HG03095 (cell line): ENCODE data around the gene ARF4.
"Not testable (repeated sequence)": the region's sequence is repeated elsewhere in the genome, so short reads cannot be mapped to it uniquely, and the experiment has no call there.

Experiments used
- ATAC-seq: cut with Tn5 transposase; IDR thresholded peaks from one replicate; pipeline ENCODE4 v1.9.1; 2021; ENCODE audit warnings: moderate library complexity; ENCODE audit not compliant: unreplicated experiment

ARF4 gene

GRCh38 chr3:57597127-57597923 lies at the start of gene ARF4:
TSS of gene ARF4 (minus strand) at chr3:57597344. CDS start at chr3:57597140, 204 bp downstream.
- ATAC-seq: peak; percentile 93

- no peak for ATAC-seq
These were observed 49.6 kb upstream of the ARF4 start for GRCh38 chr3:57646723-57647122.

GRCh38 chr3:57644740-57645139 lies 47.6 kb upstream of the ARF4 start:
- ATAC-seq: no peak

DNA sequence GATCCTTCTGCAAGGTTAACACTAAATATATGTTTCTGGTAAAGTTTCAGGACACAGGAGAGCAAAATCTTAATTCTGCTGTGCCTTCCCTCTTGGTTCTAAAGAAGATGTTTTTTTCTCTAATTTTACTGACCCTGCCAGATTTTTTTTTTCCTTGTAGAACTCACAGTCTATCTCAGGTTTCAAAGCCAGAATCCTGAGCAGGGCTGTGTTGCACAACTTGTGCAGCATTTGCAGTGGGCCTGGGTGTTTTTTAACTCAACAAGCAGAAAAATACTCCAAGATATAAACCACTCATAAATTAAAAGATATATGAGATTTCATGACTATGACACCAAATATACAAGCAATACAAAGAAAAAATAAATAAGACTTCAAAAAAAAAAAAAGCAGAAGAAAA lies 40.2 kb upstream of the ARF4 start:
- ATAC-seq: no peak

GRCh38 chr3:57634259-57634658 lies 37.1 kb upstream of the ARF4 start:
- ATAC-seq: not testable (repeated sequence)

DNA sequence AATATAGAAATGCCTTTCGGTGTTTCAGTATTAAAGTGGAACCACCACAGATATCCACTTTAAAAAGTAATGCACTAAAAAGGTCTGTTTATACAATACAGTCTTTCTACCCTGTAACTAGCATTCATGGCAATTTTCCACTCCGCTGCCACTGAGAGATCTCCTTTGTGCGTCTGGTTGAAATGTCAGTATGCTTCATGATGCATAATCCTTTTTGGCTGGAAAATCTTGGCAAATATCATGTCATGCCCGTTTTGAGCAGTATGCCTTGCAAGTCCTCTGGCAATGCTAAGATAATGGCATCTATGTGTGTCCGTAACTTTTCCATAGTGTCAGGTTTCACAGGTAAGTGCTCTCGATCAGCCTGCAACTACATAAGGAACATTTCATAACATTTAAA lies 30.8 kb upstream of the ARF4 start:
- no peak for ATAC-seq

- no peak for ATAC-seq
These were observed 27.7 kb upstream of the ARF4 start for GRCh38 chr3:57624801-57625200.

GRCh38 chr3:57622362-57622761 lies 25.2 kb upstream of the ARF4 start:
- ATAC-seq: no peak

GRCh38 chr3:57617739-57618138 lies 20.6 kb upstream of the ARF4 start:
- no peak for ATAC-seq

GRCh38 chr3:57616233-57616632 lies 19.1 kb upstream of the ARF4 start:
- no peak for ATAC-seq

DNA sequence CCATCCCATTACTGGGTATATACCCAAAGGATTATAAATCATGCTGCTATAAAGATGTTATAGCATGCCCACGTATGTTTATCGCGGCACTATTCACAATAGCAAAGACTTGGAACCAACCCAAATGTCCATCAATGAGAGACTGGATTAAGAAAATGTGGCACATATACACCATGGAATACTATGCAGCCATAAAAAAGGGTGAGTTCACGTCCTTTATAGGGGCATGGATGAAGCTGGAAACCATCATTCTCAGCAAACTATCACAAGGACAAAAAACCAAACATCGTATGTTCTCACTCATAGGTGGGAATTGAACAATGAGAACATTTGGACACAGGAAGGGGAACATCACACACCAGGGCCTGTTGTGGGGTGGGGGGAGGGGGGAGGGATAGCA lies 14.7 kb upstream of the ARF4 start:
- ATAC-seq: not testable (repeated sequence)

GRCh38 chr3:57605683-57606082 lies 8.5 kb upstream of the ARF4 start:
- no peak for ATAC-seq

GRCh38 chr3:57604971-57605370 lies 7.8 kb upstream of the ARF4 start:
- no peak for ATAC-seq

DNA sequence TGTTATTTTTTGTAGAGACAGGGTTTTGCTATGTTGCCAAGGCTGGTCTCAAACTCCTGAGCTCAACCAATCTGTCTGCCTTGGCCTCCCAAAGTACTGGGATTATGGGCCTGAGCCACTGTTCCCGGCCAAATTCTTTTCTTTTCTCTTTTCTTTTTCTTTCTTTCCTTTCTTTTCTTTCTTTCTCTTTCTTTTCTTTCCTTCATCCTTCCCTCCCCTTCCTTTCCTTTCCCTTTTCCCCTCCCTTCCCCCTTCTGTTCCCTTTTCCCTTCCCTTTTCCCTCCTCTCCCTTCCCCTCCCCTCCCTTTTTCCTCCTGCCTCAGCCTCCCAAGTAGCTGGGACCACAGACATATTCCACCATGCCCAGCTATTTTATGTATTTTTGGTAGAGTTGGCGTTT lies 3.1 kb upstream of the ARF4 start:
- ATAC-seq: no peak

DNA sequence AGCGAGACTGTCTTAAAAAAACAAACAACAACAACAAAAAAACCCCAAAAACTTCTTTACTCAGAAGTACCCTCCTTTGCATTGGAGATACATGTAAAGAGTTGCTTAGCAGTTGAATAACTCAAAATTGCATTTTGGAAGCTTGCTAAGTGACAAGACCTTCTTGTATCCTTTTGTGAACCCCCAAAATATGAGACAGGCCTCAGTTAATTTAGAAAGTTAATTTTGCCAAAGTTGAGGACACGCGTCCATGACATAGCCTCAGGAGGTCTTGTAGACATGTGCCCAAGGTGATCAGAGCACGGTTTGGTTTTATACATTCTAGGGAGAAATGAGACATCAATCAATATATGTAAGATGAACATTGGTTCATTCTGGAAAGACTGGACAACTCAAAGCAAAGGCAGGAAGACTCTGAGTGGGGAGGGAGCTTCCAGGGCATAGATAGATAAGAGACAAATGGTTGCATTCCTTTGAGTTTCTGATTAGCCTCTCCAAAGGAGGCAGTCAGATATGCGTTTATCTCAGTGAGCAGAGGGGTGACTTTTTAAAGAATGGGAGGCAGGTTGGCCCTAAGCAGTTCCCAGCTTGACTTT lies 1.7 kb upstream of the ARF4 start:
- no peak for ATAC-seq

GRCh38 chr3:57596495-57597126 lies 533 bp downstream of the ARF4 start:
- ATAC-seq: no peak

- ATAC-seq: no peak
These were observed 2.6 kb downstream of the ARF4 start for GRCh38 chr3:57594576-57594975.

DNA sequence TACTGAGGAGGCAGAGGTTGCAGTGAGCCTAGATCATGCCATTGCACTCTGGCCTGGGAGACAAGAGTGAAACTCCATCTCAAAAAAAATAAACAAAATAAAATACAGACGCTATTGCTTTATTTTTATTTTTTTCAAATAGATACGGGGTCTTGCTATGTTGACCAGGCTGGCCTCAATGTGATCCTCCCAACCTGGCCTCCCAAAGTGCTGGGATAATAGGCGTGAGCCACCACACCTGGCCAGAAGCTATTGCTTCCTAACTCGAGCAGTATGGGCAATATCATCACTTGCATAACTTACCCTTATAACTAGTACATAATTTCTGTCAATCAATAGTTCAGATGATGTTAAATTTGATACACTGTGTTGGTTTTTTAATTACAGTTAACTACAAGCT lies 3.0 kb downstream of the ARF4 start:
- no peak for ATAC-seq

- no peak for ATAC-seq
These were observed 4.8 kb downstream of the ARF4 start for GRCh38 chr3:57592306-57592705.

DNA sequence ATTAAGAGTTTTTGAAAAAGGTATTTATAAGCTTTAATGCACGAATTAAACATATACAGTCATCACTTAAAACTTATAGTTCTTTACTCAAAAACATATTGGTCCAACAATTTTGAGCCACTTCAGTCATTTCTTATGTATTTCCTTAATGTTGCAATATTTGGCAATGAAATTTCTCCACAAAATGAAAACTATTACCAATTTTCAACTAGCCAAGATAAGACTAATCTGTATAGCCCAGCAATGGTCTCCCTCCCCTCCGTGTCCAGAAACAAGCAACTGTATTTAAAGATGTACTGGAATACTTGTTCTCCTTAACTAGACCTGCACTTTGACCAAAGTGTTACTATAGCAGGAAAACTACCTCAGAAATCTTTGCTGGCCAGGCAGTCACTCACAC lies 9.2 kb downstream of the ARF4 start:
- ATAC-seq: no peak

- no peak for ATAC-seq
These were observed 10.4 kb downstream of the ARF4 start for GRCh38 chr3:57586778-57587177.

DNA sequence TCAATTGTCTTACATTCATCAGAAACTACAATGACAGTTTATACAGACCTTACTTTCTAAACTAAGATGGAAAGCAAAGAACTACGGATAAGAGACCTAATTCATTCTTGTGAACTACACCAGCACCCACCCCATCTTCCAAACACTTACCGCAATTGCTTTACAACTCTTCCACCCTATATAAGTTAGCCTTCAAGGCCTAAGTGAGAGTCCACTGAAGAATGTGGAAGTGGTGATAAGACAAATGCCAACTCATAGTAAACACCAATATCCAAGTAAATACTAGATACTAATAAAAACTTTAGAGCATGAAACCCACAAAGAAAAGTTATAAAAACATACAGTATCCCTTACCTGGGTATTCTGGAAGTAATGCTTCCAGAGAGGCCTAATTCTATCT lies 13.6 kb downstream of the ARF4 start:
- ATAC-seq: no peak
